ENCODE results near the gene TMEM141. TPM values are rescaled to one million over a fixed set of nuclear protein-coding genes. Genes with fewer than 3 reads are reported as not detected.
A peak's percentile ranks its signal among the peaks of the same experiment; 100 is the strongest.

The TMEM141 gene
- total RNA-seq, 5 donors from 2014 or later (not counting 1 experiment from before 2014, with no cell fraction given) = 24.4 to 53.5 (median 45.8) TPM

DNA sequence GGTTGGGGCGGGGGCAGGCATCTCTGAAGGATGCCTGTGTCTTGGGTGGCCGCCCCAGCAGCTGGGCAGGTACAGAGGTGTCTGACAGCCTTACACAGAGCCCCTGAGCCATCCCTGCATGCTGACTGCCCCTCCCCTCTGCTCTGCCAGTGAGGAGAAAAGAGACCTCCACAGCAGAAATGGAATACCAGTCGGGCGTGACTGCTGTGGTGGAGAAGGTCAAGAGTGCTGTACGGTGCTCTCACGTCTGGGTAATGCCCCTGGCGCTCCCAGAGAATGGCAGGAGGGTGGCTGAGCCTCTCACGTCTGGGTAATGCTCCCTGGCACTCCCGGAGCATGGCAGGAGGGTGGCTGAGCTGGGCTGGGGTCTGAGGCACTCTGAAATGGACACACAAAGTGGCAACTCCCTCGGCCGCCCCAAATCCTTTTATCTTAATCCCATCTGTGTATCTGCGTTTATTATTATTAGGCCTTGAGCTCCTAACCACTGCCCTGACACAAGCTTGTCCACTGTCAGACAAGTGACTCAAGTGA is 14.1 kb downstream of the TMEM141 start:
- Histone ChIP-seq H3K27me3 (replicated peaks in 1 of 2; ENCODE audit: control insufficient read depth in 2 of 2, extremely low read depth in 1 of 2, insufficient read depth in 2 of 2, low read length in 1 of 2) (peaks cover 0 to 14% of the 10 kb centered on the region in 2 experiments), H3K36me3 (ENCODE audit: control insufficient read depth in 2 of 2, extremely low read depth in 1 of 2, insufficient read depth in 1 of 2, low read length in 1 of 2) (peaks cover 0 to 4% of the 10 kb centered on the region in 2 donors), H3K9me3 (no peaks in the 10 kb centered on the region), H3K4me3 (ENCODE audit: control insufficient read depth in 1 of 2, extremely low read depth in 1 of 2, low read length in 1 of 2) (no peak overlapping the region), H3K4me1 (ENCODE audit: control insufficient read depth in 1 of 2, extremely low read depth in 1 of 2, insufficient read depth in 2 of 2, low read length in 2 of 2) (peaks cover 16 to 45% of the 10 kb centered on the region in 2 experiments), H3K27ac (ENCODE audit: low read length) (no peak overlapping the region)
- Mint-ChIP-seq H3K4me1 (peaks cover 37 to 46% (median 44%) of the 10 kb centered on the region in 3 donors), H3K9me3 (no peaks in the 10 kb centered on the region), H3K27me3 (no peaks in the 10 kb centered on the region), H3K27ac (no peak overlapping the region), H3K4me3 (peak overlapping the region in 1 of 3 donors; percentile 3), H3K36me3 (peaks cover 5% of the 10 kb centered on the region)
- POLR2A ChIA-PET = no interaction called here
- CTCF ChIA-PET = no interaction called here
- DNase-seq = no peak
- ATAC-seq (replicated peaks in 1 of 4) = no peak
- WGBS (ENCODE audit: insufficient coverage) = 97% methylated on average over 10 of the region's 12 CpGs

GRCh38 chr9:136806067-136806466 is 14.9 kb downstream of the TMEM141 start:
- H3K4me1 ChIP-seq (ENCODE audit: control insufficient read depth in 1 of 2, extremely low read depth in 1 of 2, insufficient read depth in 2 of 2, low read length in 2 of 2) = peaks cover 12 to 42% of the 10 kb centered on the region in 2 experiments
- H3K9me3 ChIP-seq = no peaks in the 10 kb centered on the region
- no peaks in the 10 kb centered on the region for H3K27me3 Mint-ChIP-seq
- DNase-seq (no peak), ATAC-seq (replicated peaks in 1 of 4) (no peak)
- CTCF ChIA-PET = no interaction called here
- peaks cover 0 to 8% of the 10 kb centered on the region in 2 donors for H3K36me3 ChIP-seq (ENCODE audit: control insufficient read depth in 2 of 2, extremely low read depth in 1 of 2, insufficient read depth in 1 of 2, low read length in 1 of 2)
- H3K27ac Mint-ChIP-seq = peak overlapping the region; percentile 89 to 90
- peaks cover 33 to 42% (median 40%) of the 10 kb centered on the region in 3 donors for H3K4me1 Mint-ChIP-seq
- POLR2A ChIA-PET = no interaction called here
- peak overlapping the region; percentile 83 to 87 (median 85) for H3K4me3 Mint-ChIP-seq
- H3K36me3 Mint-ChIP-seq = peaks cover 7% of the 10 kb centered on the region
- H3K27me3 ChIP-seq (replicated peaks in 1 of 2; ENCODE audit: control insufficient read depth in 2 of 2, extremely low read depth in 1 of 2, insufficient read depth in 2 of 2, low read length in 1 of 2) = peaks cover 0 to 9% of the 10 kb centered on the region in 2 experiments
- WGBS (ENCODE audit: insufficient coverage) = 95% methylated on average over 9 of the region's 10 CpGs
- no peak overlapping the region for H3K27ac ChIP-seq (ENCODE audit: low read length)
- no peaks in the 10 kb centered on the region for H3K9me3 Mint-ChIP-seq
- H3K4me3 ChIP-seq (ENCODE audit: control insufficient read depth in 1 of 2, extremely low read depth in 1 of 2, low read length in 1 of 2) = no peak overlapping the region

DNA sequence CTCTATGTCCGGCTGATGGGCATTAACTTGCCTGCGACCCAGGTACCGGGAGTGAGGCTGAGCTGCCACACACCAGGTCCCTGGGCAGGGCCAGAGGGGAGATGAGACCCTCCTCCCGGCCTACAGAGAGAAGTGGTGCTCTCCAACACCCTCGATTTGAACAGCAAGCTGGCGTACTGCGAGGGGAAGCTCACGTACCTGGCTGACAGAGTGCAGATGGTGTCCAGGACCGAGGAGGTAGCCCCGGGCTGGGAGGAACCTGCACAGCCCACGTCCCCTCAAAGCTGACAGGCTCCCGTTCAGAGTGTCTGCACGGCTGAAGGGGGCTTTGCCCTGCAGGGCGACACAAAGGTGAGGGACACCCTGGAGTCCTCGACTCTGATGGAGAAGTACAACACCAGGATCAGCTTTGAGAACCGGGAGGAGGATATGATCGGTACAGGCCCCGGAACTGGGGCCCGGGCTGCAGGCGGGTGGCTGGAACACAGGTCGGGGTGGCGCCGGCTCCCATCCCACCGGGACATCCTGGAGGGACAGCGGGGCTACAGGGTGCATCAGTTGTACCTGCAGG is 15.6 kb downstream of the TMEM141 start:
- Mint-ChIP-seq H3K4me3 (peak overlapping the region; percentile 83 to 87 (median 85)), H3K4me1 (peaks cover 33 to 43% (median 36%) of the 10 kb centered on the region in 3 donors), H3K27me3 (no peaks in the 10 kb centered on the region), H3K27ac (peak overlapping the region; percentile 89 to 90), H3K36me3 (peaks cover 8% of the 10 kb centered on the region), H3K9me3 (no peaks in the 10 kb centered on the region)
- ATAC-seq (replicated peaks in 1 of 4) = no peak
- peaks cover 0 to 6% of the 10 kb centered on the region in 2 experiments for H3K27me3 ChIP-seq (replicated peaks in 1 of 2; ENCODE audit: control insufficient read depth in 2 of 2, extremely low read depth in 1 of 2, insufficient read depth in 2 of 2, low read length in 1 of 2)
- CTCF ChIA-PET = interaction anchor here in 1 of 2 donors (0.6 to 1.6 kb wide), 3 partner anchors 13 to 36 kb away, joined by 3 to 5 read pairs (median 4); partner anchors contain the start of gene TMEM141
- H3K9me3 ChIP-seq = no peaks in the 10 kb centered on the region
- DNase-seq = no peak
- peaks cover 12 to 39% of the 10 kb centered on the region in 2 experiments for H3K4me1 ChIP-seq (ENCODE audit: control insufficient read depth in 1 of 2, extremely low read depth in 1 of 2, insufficient read depth in 2 of 2, low read length in 2 of 2)
- WGBS (ENCODE audit: insufficient coverage) = 89% methylated on average over 25 of the region's 25 CpGs
- POLR2A ChIA-PET = no interaction called here
- H3K36me3 ChIP-seq (ENCODE audit: control insufficient read depth in 2 of 2, extremely low read depth in 1 of 2, insufficient read depth in 1 of 2, low read length in 1 of 2) = peaks cover 0 to 8% of the 10 kb centered on the region in 2 donors
- peak overlapping the region; percentile 69 to 82 for H3K4me3 ChIP-seq (ENCODE audit: control insufficient read depth in 1 of 2, extremely low read depth in 1 of 2, low read length in 1 of 2)
- H3K27ac ChIP-seq (ENCODE audit: low read length) = peak overlapping the region; percentile 64

DNA sequence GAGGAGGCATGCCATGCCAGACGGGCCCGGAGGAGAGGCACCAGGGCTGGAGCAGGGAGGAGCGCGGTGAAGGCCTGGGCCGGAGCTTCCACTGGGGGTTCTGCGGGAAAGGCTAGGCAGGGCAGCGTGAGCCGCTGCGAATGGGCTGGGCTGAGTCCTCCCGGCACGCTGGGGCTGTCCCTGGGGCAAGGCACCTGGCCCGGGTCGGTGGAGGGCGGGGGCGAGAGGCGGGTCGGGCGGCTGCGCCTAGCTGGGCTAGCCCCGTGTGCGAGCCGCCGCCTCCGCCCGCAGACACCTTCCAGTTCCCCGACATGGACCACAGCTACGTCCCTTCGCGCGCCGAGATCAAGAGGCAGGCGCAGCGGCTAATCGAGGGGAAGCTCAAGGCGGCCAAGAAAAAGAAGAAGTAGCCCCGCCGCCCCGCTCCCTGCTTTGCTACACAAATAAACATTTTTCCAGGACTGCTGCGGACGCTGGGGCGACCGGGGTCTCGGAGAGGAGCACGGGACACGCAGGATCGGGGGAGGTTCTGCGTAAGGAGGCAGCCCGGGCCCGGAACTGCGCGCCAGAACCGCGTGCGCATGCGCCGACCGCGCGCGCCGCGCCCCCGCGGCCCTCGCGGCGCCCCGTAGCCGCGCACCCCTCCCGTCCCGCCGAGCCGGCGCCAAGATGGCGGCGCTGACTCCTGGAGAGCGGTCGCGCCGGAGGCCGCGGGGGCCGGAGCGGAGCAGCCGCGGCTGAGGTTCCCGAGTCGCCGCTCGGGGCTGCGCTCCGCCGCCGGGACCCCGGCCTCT is 16.3 kb downstream of the TMEM141 start, which contains the start of gene RABL6:
TSS of gene RABL6 (plus strand) at position 668 of the 794 bp plus-strand sequence. CDS start 249 bp downstream, outside the sequence.
- Histone ChIP-seq H3K27me3 (replicated peaks in 1 of 2; ENCODE audit: control insufficient read depth in 2 of 2, extremely low read depth in 1 of 2, insufficient read depth in 2 of 2, low read length in 1 of 2) (peaks cover 0 to 1% of the 10 kb centered on the region in 2 experiments), H3K4me1 (ENCODE audit: control insufficient read depth in 1 of 2, extremely low read depth in 1 of 2, insufficient read depth in 2 of 2, low read length in 2 of 2) (peaks cover 12 to 42% of the 10 kb centered on the region in 2 experiments), H3K36me3 (ENCODE audit: control insufficient read depth in 2 of 2, extremely low read depth in 1 of 2, insufficient read depth in 1 of 2, low read length in 1 of 2) (peaks cover 0 to 8% of the 10 kb centered on the region in 2 donors), H3K27ac (ENCODE audit: low read length) (peak within 1 kb of the TSS; percentile 64), H3K4me3 (ENCODE audit: control insufficient read depth in 1 of 2, extremely low read depth in 1 of 2, low read length in 1 of 2) (peak within 1 kb of the TSS; percentile 69 to 82), H3K9me3 (no peaks in the 10 kb centered on the region)
- DNase-seq = peak; percentile 57 to 92 (median 76)
- under 1% methylated on average over 93 of the region's 96 CpGs for WGBS (ENCODE audit: insufficient coverage)
- POLR2A ChIA-PET = no interaction called here
- Mint-ChIP-seq H3K27me3 (no peaks in the 10 kb centered on the region), H3K4me3 (peak within 1 kb of the TSS; percentile 83 to 87 (median 85)), H3K36me3 (peaks cover 8% of the 10 kb centered on the region), H3K4me1 (peaks cover 34 to 43% (median 34%) of the 10 kb centered on the region in 3 donors), H3K9me3 (no peaks in the 10 kb centered on the region), H3K27ac (peak within 1 kb of the TSS; percentile 89 to 90)
- CTCF ChIA-PET = interaction anchor here in 1 of 2 donors (0.6 to 1.6 kb wide), 4 partner anchors 13 to 95 kb away, joined by 3 to 5 read pairs (median 4); partner anchors contain the start of gene TMEM141
- peak; percentile 87 to 92 (median 88) for ATAC-seq (replicated peaks in 1 of 4)

- Histone ChIP-seq H3K27me3 (replicated peaks in 1 of 2; ENCODE audit: control insufficient read depth in 2 of 2, extremely low read depth in 1 of 2, insufficient read depth in 2 of 2, low read length in 1 of 2) (no peaks in the 10 kb centered on the region), H3K27ac (ENCODE audit: low read length) (no peak overlapping the region), H3K4me3 (ENCODE audit: control insufficient read depth in 1 of 2, extremely low read depth in 1 of 2, low read length in 1 of 2) (peak overlapping the region; percentile 44 to 72), H3K9me3 (no peaks in the 10 kb centered on the region), H3K36me3 (ENCODE audit: control insufficient read depth in 2 of 2, extremely low read depth in 1 of 2, insufficient read depth in 1 of 2, low read length in 1 of 2) (peaks cover 0 to 14% of the 10 kb centered on the region in 2 donors), H3K4me1 (ENCODE audit: control insufficient read depth in 1 of 2, extremely low read depth in 1 of 2, insufficient read depth in 2 of 2, low read length in 2 of 2) (peaks cover 15 to 48% of the 10 kb centered on the region in 2 experiments)
- H3K27ac Mint-ChIP-seq = peak overlapping the region in 1 of 2 donors; percentile 19
- peaks cover 42 to 50% (median 42%) of the 10 kb centered on the region in 3 donors for H3K4me1 Mint-ChIP-seq
- peak overlapping the region; percentile 76 to 85 (median 85) for H3K4me3 Mint-ChIP-seq
- POLR2A ChIA-PET = no interaction called here
- H3K27me3 Mint-ChIP-seq = no peaks in the 10 kb centered on the region
- H3K36me3 Mint-ChIP-seq = peaks cover 12% of the 10 kb centered on the region
- ATAC-seq (replicated peaks in 1 of 4) (peak; percentile 51 to 59 (median 54)), DNase-seq (peak in 29 of 35 experiments; percentile 18 to 61 (median 38))
- under 1% methylated on average over 92 of the region's 93 CpGs for WGBS (ENCODE audit: insufficient coverage)
- CTCF ChIA-PET = interaction anchor here in 1 of 2 donors (0.6 to 1.6 kb wide), 4 partner anchors 16 to 152 kb away, joined by 3 to 5 read pairs (median 4); no protein-coding TSS in a partner anchor
- H3K9me3 Mint-ChIP-seq = no peaks in the 10 kb centered on the region
These were observed 17.1 kb downstream of the TMEM141 start for GRCh38 chr9:136808075-136808805.

Data from T-cell (primary cell).